HG03520 (cell line): ENCODE results near the gene TMEM120B.

ENCODE experiments used
- ATAC-seq: cut with Tn5 transposase; IDR thresholded peaks from one replicate; pipeline ENCODE4 v1.9.1; 2021; ENCODE audit warnings: mild to moderate bottlenecking, moderate library complexity; ENCODE audit not compliant: unreplicated experiment

The TMEM120B gene

DNA sequence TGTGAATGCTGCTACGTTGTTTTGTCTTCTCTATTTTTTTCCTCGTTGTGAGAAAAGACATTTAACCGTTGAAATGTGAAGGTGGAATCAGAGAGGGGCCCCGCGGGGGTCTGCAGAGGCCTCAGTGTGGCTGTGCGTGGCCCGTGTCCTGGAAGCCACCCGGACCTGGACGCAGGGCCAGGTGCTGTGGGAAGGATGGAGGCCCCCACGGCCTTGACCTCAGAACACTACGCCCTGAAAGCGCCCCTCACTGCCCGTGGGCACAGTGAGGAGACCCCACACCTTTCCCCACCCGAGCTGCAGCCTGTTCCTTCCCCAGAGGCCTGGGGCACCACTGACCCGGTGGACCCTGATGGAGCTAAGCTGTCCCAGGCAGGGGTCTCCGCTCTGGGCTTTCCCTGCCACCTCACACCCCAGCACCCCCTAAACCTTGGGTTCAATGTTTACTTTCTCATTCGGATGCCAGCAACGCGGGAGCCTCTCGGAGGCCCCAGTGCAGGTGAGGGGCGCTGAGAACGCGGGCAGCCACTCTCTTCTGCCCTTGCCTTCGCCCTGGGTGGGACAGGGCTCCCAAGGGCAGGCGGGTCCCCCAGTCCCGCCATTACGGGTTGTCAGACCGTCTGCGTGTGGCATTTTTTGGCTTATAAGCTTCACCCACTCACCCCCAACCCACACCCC lies 118.2 kb downstream of the TMEM120B start:
- ATAC-seq, result no peak
